Endothelial cell of umbilical vein (primary cell): Measurements from ENCODE around the gene CFC1B. TPM values are rescaled to one million over a fixed set of nuclear protein-coding genes. Genes with fewer than 3 reads are reported as not detected.

Experiments
- polyA plus RNA-seq, 4 experiments: library from polyadenylated mRNA; depleted of rRNA in 3 of 4; stranded (reverse) in 3 of 4; unstranded in 1 of 4; fragments of >200 nt; gene quantifications; 2 replicates each; pipeline versions ENCODE4 v1.2.1 to v1.2.3, GENCODE V29; 2011 to 2012; ENCODE audit warnings: missing spikeins in 1 of 4
- small RNA-seq: library from RNA; depleted of rRNA; stranded (forward); fragments of <200 nt; gene quantifications from one replicate; pipeline ENCODE3, GENCODE V24; 2012; ENCODE audit warnings: low replicate concordance, low read depth; ENCODE audit not compliant: insufficient read depth, insufficient read length
- total RNA-seq: library from RNA; stranded (reverse); gene quantifications from 2 replicates; pipeline ENCODE4 v1.2.3, GENCODE V29; 2021

CFC1B gene
- total and polyA plus RNA-seq, 2 donors (not counting 3 experiments of a cell fraction or from before 2014, with no cell fraction given) = not detected

Small RNAs within 50 kb of the gene (small RNA-seq; reads per million reads assigned to genes)
- gene RF00017 (not detected), gene RNU6-473P (not detected)

Other genes with a start within 250 kb of the CFC1B start
- gene IMP4, start 178.3 kb upstream of the CFC1B start, total RNA-seq = 63.1 and 74.0 TPM in 2 replicates
- 149 and 177 TPM in 2 replicates for gene IMP4, start 178.3 kb upstream of the CFC1B start, polyA plus RNA-seq
- gene PTPN18, start 165.2 kb upstream of the CFC1B start, total RNA-seq = 31.5 and 39.6 TPM in 2 replicates
- gene PTPN18, start 165.2 kb upstream of the CFC1B start, polyA plus RNA-seq = 38.3 and 39.4 TPM in 2 replicates
- gene POTEI, start 11.9 kb upstream of the CFC1B start, total RNA-seq = 0.13 and 0.16 TPM in 2 replicates
- gene POTEI, start 11.9 kb upstream of the CFC1B start, polyA plus RNA-seq = 0.10 TPM in 2 replicates
- not detected in 2 replicates for gene CFC1, start 78.4 kb downstream of the CFC1B start, total RNA-seq
- not detected in 2 replicates for gene CFC1, start 78.4 kb downstream of the CFC1B start, polyA plus RNA-seq
- 0.24 TPM in 1 of 2 replicates, not detected in the other for gene POTEJ, start 90.2 kb downstream of the CFC1B start, total RNA-seq
- gene POTEJ, start 90.2 kb downstream of the CFC1B start, polyA plus RNA-seq = 0.03 TPM in 2 replicates
- gene GPR148, start 207.8 kb downstream of the CFC1B start, total RNA-seq = not detected in 2 replicates
- gene GPR148, start 207.8 kb downstream of the CFC1B start, polyA plus RNA-seq = not detected in 2 replicates
- gene AMER3, start 234.3 kb downstream of the CFC1B start, total RNA-seq = not detected in 2 replicates
- gene AMER3, start 234.3 kb downstream of the CFC1B start, polyA plus RNA-seq = not detected in 2 replicates